NT2/D1 (cell line): ENCODE data around the gene PNMA8C.
A peak's percentile ranks its signal among the peaks of the same experiment; 100 is the strongest.

Experiments used
- DNase-seq: peaks from one replicate; pipeline ENCODE4 v3.0.0-alpha.2; 2011; ENCODE audit warnings: low read depth, low spot score
- H3K27me3 ChIP-seq: 2 replicates; pipeline ENCODE4 v1.6.0; 2011; ENCODE audit warnings: mild to moderate bottlenecking; ENCODE audit not compliant: insufficient read length, insufficient read depth
- H3K36me3 ChIP-seq: 2 replicates; pipeline ENCODE4 v1.6.1; 2011; ENCODE audit warnings: mild to moderate bottlenecking, low read length, mixed read lengths; ENCODE audit not compliant: insufficient read depth, insufficient read length
- H3K4me1 ChIP-seq: 2 replicates; pipeline ENCODE4 v1.5.1; 2011; ENCODE audit not compliant: insufficient read depth, insufficient read length
- H3K4me3 ChIP-seq: 2 replicates; pipeline ENCODE4 v1.5.1; 2011; ENCODE audit warnings: low read depth; ENCODE audit not compliant: insufficient read length
- H3K9ac ChIP-seq: 2 replicates; pipeline ENCODE4 v1.6.0; 2011; ENCODE audit warnings: low read depth; ENCODE audit not compliant: insufficient read length
- H3K9me3 ChIP-seq: 2 replicates; pipeline ENCODE4 v1.5.1; 2011; ENCODE audit warnings: mild to moderate bottlenecking, low read length; ENCODE audit not compliant: insufficient read depth
- SUZ12 ChIP-seq: IDR thresholded peaks from 2 replicates; pipeline ENCODE4 v1.6.1; 2011; ENCODE audit not compliant: insufficient read length, insufficient read depth; ENCODE audit errors: extremely low read depth
- YY1 ChIP-seq: IDR thresholded peaks from 2 replicates; pipeline ENCODE4 v1.6.1; 2011; ENCODE audit not compliant: insufficient read length, insufficient read depth
- ZNF274 ChIP-seq: IDR thresholded peaks from 2 replicates; pipeline ENCODE4 v1.6.1; 2011; ENCODE audit warnings: mild to moderate bottlenecking, low read depth, low read length

Gene PNMA8C

DNA sequence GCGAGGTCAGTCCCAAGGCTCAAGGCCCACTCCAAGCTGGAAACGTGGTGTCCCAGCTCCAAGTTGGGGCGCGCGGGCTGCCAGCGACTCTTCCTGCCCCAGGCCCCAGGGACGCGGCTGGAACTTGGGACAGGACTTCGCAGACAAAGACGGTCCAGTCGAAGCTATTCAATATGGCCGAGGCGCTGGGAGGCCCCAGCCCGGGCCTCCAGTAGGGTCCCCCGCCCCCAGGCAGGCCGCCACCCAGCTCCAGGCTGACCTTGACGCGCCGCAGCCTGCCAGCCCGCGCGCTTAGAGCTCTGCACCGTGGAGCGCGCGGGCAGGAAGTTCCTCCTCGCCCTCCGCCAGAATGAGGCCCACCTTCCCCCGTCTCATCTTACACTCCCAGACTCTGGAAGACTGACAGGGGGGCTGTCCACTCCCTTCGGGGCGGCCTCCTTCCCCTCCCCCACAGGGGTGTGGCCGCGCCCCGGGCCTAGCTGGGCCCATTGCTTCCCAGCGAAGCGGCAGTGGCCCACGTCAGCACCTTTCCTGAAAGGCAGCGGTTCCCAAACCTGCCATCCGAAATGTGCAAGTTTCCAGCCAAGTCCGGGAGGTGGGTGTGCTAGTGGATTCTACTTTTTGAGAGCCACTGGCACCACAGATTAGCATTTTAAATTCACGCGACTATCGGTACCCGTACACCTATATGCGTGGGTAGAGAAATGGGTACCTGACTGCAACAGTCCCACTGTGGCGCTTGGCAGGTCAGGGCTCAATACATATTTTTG is 15.3 kb downstream of the PNMA8C start, which contains the start of gene CCDC8:
Gene CCDC8 (minus strand): TSS at position 303 of the 770 bp plus-strand sequence. CDS start 754 bp downstream, outside the sequence.
- TF ChIP-seq YY1 (no peak), ZNF274 (no peak)
- Histone ChIP-seq H3K4me3 (peak within 1 kb of the TSS; percentile 91), H3K27me3 (no peaks in the 10 kb centered on the region), H3K9ac (peak within 1 kb of the TSS; percentile 95), H3K36me3 (peaks cover 24% of the 10 kb centered on the region), H3K4me1 (peaks cover 3% of the 10 kb centered on the region), H3K9me3 (no peaks in the 10 kb centered on the region)
- DNase-seq, result peak; percentile 92

DNA sequence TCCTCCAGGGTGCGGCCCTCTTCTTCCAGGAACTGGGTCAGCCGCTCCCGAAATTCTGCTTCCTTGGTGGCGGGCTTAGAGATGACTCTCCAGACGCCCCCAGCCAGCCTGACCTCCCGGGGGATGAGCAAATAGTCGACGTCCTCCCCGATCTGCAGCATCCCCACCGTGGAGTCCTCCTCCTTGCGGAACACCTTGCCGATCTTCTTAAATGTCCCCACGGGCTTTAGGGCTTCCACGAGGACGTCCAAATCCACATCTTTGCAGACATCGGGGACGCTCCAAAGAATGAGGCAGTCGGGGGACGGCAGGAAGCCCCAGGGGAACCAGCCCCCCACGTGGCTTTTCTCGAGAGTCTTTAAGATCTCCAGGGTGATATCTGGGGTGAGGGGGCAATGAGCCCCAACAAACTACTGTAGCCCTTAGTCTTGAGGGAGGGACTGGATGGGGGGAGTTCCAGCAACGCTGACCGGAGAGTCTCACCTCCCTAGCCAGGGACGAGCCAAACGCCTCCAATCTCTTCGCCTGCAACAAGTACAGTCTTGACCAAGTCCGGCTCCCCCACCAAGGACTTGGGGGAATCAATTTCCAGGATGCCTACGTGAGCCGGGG is 16.0 kb downstream of the PNMA8C start:
- Histone ChIP-seq H3K36me3 (peaks cover 28% of the 10 kb centered on the region), H3K9ac (peak overlapping the region; percentile 95), H3K4me1 (peaks cover 6% of the 10 kb centered on the region), H3K27me3 (no peaks in the 10 kb centered on the region), H3K4me3 (peak overlapping the region; percentile 91), H3K9me3 (no peaks in the 10 kb centered on the region)
- TF ChIP-seq SUZ12, result no peak
- no peak for TF ChIP-seq YY1
- DNase-seq, result no peak

- Histone ChIP-seq H3K9me3 (no peaks in the 10 kb centered on the region), H3K9ac (peak overlapping the region; percentile 95), H3K4me3 (peak overlapping the region; percentile 91), H3K27me3 (no peaks in the 10 kb centered on the region), H3K36me3 (peaks cover 29% of the 10 kb centered on the region), H3K4me1 (peaks cover 7% of the 10 kb centered on the region)
- no peak for DNase-seq
- TF ChIP-seq SUZ12 (no peak), YY1 (no peak), ZNF274 (no peak)
Observed at GRCh38 chr19:46411925-46412649, 16.6 kb downstream of the PNMA8C start.

DNA sequence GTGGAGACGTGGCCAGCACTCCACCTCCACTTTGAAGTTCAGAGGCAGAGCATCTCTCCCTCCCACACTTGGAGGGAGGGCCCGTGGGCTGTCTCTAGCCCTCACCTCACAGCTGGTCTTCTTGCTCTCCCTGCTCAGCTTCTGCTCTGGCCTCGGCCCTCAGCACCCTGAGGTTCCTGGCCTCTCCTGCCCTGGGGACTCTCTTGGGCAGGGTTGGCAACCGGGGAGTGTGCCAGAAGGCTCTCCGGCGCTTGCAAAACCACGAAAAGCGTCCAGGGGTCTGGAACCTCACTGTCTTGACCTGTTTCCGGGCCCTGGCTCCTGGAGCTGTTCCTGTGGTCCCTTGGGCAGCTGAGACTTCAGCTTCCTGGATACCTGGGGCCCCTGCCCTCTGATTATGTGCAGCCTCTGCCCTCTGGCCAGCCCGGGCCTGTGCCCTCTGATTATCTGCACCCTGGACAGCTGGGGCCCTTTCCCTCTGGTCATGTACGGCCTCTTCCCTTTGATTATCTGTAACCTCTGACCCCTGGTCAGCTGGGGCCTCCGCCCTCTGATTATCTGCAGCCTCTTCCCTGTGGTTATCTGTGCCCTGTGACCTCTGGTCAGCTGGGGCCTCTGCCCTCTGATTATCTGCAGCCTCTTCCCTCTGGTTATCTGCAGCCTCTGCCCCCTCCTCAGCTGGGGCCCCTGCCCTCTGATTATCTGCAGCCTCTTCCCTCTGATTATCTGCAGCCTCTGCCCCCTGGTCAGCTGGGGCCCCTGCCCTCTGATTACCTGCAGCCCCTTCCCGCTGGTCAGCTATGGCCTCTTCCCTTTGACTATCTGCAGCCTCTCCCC is 17.4 kb downstream of the PNMA8C start:
- no peaks in the 10 kb centered on the region for H3K9me3 ChIP-seq
- DNase-seq, result no peak
- TF ChIP-seq YY1 (no peak), ZNF274 (no peak), SUZ12 (no peak)
- H3K36me3 ChIP-seq, result peaks cover 29% of the 10 kb centered on the region
- H3K27me3 ChIP-seq, result no peaks in the 10 kb centered on the region
- peaks cover 8% of the 10 kb centered on the region for H3K4me1 ChIP-seq
- peak overlapping the region; percentile 95 for H3K9ac ChIP-seq
- H3K4me3 ChIP-seq, result no peak overlapping the region

- H3K4me3 ChIP-seq, result no peak overlapping the region
- peaks cover 9% of the 10 kb centered on the region for H3K4me1 ChIP-seq
- no peak overlapping the region for H3K9ac ChIP-seq
- no peaks in the 10 kb centered on the region for H3K9me3 ChIP-seq
- no peaks in the 10 kb centered on the region for H3K27me3 ChIP-seq
- no peak for DNase-seq
- H3K36me3 ChIP-seq, result peaks cover 29% of the 10 kb centered on the region
- TF ChIP-seq YY1, result no peak
- TF ChIP-seq ZNF274, result no peak
- TF ChIP-seq SUZ12, result no peak
Observed at GRCh38 chr19:46410205-46411087, 18.3 kb downstream of the PNMA8C start.

- Histone ChIP-seq H3K27me3 (no peaks in the 10 kb centered on the region), H3K4me1 (peaks cover 15% of the 10 kb centered on the region), H3K9ac (no peak overlapping the region), H3K4me3 (no peak overlapping the region), H3K36me3 (peaks cover 29% of the 10 kb centered on the region), H3K9me3 (no peaks in the 10 kb centered on the region)
- no peak for DNase-seq
- TF ChIP-seq ZNF274, result no peak
- no peak for TF ChIP-seq SUZ12
- TF ChIP-seq YY1, result no peak
Observed at GRCh38 chr19:46409191-46409590, 19.5 kb downstream of the PNMA8C start.
